ENCODE data around the gene FGF9. TPM values are rescaled to one million over a fixed set of nuclear protein-coding genes. Genes with fewer than 3 reads are reported as not detected.

The FGF9 gene
- not detected in 2 replicates for total RNA-seq

DNA sequence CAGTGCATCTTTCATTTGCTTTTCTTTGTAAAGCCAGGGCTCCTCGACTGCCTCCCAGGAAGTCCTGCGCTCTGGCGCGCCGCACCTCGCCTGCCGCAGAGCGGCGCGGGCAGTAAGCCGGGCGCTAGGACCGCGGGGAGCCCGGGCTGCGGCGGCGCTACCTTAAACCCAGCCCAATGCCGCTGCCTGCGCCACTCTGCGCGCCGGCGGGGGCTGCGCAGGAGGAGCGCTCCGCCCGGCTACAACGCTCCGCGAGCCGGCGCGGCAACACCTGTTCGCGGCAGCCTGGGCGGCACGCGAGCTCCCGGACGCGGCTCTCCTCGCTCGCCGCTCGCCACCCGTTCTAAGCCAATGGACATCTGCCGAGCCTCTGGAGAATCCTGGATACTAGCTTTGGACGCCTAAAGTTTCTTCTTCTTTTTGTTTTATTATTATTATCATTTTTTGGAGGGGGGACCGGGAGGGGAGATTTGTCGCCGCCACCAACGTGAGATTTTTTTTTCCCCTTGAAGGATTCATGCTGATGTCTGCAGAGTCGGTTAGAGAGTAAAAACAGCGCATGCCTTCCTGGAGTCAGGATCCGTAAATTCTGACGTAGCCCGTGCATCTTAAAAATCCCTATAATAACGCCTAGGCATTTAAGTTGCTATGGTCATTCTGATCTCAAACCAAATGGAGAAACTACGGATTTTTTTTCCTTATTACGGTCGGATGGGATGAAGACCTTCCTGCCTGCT, at the start of gene FGF9:
Gene FGF9, plus strand, starts transcription at position 191 of the 737 bp plus-strand sequence. CDS start 840 bp downstream, outside the sequence.

Other genes with a start within 250 kb of the FGF9 start
- 106 and 156 TPM in 2 replicates for gene ZDHHC20, start 211.8 kb upstream of the FGF9 start, total RNA-seq
- 28.5 and 31.9 TPM in 2 replicates for gene MICU2, start 66.9 kb upstream of the FGF9 start, total RNA-seq

Data from dermis lymphatic vessel endothelial cell (primary cell).